SH-SY5Y (cell line): Measurements from ENCODE around the gene MOK.

Source experiments
- GATA2 ChIP-seq: IDR thresholded peaks from 2 replicates; pipeline ENCODE4 v1.6.1; 2011; ENCODE audit warnings: mild to moderate bottlenecking, low read depth, low read length
- GATA3 ChIP-seq: IDR thresholded peaks from 2 replicates; pipeline ENCODE4 v1.6.1; 2011; ENCODE audit warnings: low read depth, mild to moderate bottlenecking, low read length, moderate library complexity

DNA sequence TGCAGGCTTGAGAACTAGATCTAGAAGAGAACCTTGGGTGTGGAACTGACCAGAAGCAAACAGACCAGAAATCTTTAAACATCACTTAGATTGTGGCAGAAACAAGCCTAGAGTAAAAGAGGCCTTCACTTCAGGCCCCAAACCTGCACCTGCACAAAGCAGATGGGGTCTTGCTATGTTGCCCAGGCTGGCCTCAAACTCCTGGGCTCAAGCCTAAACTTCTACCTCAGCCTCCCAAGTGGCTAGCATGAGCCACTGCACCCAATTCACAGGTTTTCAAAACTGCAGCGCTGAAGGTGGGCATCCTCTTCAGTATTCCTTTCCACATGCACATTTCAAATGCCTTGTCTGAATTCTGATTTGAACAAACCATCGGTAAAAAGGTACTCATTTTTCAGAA, 19.9 kb downstream of the MOK start:
- TF ChIP-seq GATA2 = no peak
- no peak for TF ChIP-seq GATA3
